GM19455 (cell line): ENCODE results near the gene PIWIL4.
"Not testable (repeated sequence)": the region's sequence is repeated elsewhere in the genome, so short reads cannot be mapped to it uniquely, and the experiment has no call there.

Experiments used
- ATAC-seq: cut with Tn5 transposase; IDR thresholded peaks from one replicate; pipeline ENCODE4 v1.9.1; 2021; ENCODE audit not compliant: unreplicated experiment

The PIWIL4 gene

GRCh38 chr11:94546886-94547285 lies 20.3 kb upstream of the PIWIL4 start:
- ATAC-seq, result no peak

- no peak for ATAC-seq
Observed at GRCh38 chr11:94549146-94549545, 18.0 kb upstream of the PIWIL4 start.

- ATAC-seq, result no peak
Observed at GRCh38 chr11:94550513-94550912, 16.7 kb upstream of the PIWIL4 start.

GRCh38 chr11:94553938-94554337 lies 13.2 kb upstream of the PIWIL4 start:
- ATAC-seq, result no peak

- ATAC-seq, result not testable (repeated sequence)
Observed at GRCh38 chr11:94555752-94556329, 11.3 kb upstream of the PIWIL4 start.

- ATAC-seq, result no peak
Observed at GRCh38 chr11:94557421-94557820, 9.7 kb upstream of the PIWIL4 start.

GRCh38 chr11:94557992-94558391 lies 9.2 kb upstream of the PIWIL4 start:
- ATAC-seq, result no peak

- no peak for ATAC-seq
Observed at GRCh38 chr11:94558468-94558867, 8.7 kb upstream of the PIWIL4 start.

GRCh38 chr11:94558932-94559331 lies 8.2 kb upstream of the PIWIL4 start:
- no peak for ATAC-seq

GRCh38 chr11:94559361-94559760 lies 7.8 kb upstream of the PIWIL4 start:
- no peak for ATAC-seq

- no peak for ATAC-seq
Observed at GRCh38 chr11:94560834-94561233, 6.3 kb upstream of the PIWIL4 start.

GRCh38 chr11:94563176-94563847 lies 3.9 kb upstream of the PIWIL4 start:
- ATAC-seq, result no peak

GRCh38 chr11:94563848-94564467 lies 3.2 kb upstream of the PIWIL4 start:
- no peak for ATAC-seq

- no peak for ATAC-seq
Observed at GRCh38 chr11:94568200-94568599, 1.0 kb downstream of the PIWIL4 start.

GRCh38 chr11:94568717-94569116 lies 1.5 kb downstream of the PIWIL4 start:
- no peak for ATAC-seq

GRCh38 chr11:94572975-94573374 lies 5.8 kb downstream of the PIWIL4 start:
- ATAC-seq, result not testable (repeated sequence)

- no peak for ATAC-seq
Observed at GRCh38 chr11:94574193-94574961, 7.2 kb downstream of the PIWIL4 start.

- no peak for ATAC-seq
Observed at GRCh38 chr11:94576306-94576705, 9.1 kb downstream of the PIWIL4 start.

GRCh38 chr11:94577841-94578240 lies 10.7 kb downstream of the PIWIL4 start:
- no peak for ATAC-seq

GRCh38 chr11:94581926-94582325 lies 14.8 kb downstream of the PIWIL4 start:
- no peak for ATAC-seq

- ATAC-seq, result no peak
Observed at GRCh38 chr11:94583213-94583865, 16.2 kb downstream of the PIWIL4 start.
